ENCODE results near the gene FXYD5.

- TF ChIP-seq CTCF (conservative IDR thresholded peaks at IDR 0.05; ENCODE audit: low read depth, low read length) (no peak), EZH2 (IDR thresholded peaks at IDR 0.05; ENCODE audit: borderline replicate concordance, low read depth, low read length, poor library complexity, severe bottlenecking) (no peak)
Measured at GRCh38 chr19:35194012-35194984, 39.8 kb downstream of the FXYD5 start.

All from A673 (cell line).